HepG2 (cell line): Measurements from ENCODE around the gene KRTAP12-2. TPM values are rescaled to one million over a fixed set of nuclear protein-coding genes. Genes with fewer than 3 reads are reported as not detected.
A peak's percentile ranks its signal among the peaks of the same experiment; 100 is the strongest.

Experiments
- ATF7 ChIP-seq, 2 experiments: fragments of 450-650 bp in 1 of 2; sonication (generic) in 1 of 2; formaldehyde crosslinking in 1 of 2; IDR thresholded peaks; 2 replicates each; pipeline versions ENCODE4 v1.4.0 to v1.6.1; 2016 to 2020; ENCODE audit warnings: antibody characterized with exemption in 1 of 2, mild to moderate bottlenecking in 1 of 2, missing genetic modification reagents in 1 of 2
- CC2D1A ChIP-seq: sonication (generic); formaldehyde crosslinking; IDR thresholded peaks from 2 replicates; pipeline ENCODE4 v1.8.1; 2023; ENCODE audit warnings: mild to moderate bottlenecking, missing genetic modification reagents
- JUND ChIP-seq: sonication (generic); formaldehyde crosslinking; IDR thresholded peaks from 2 replicates; pipeline ENCODE4 v1.8.0; 2022; ENCODE audit warnings: mild to moderate bottlenecking, missing genetic modification reagents
- MIXL1 ChIP-seq: IDR thresholded peaks from 2 replicates; pipeline ENCODE4 v1.6.1; 2016
- MTF2 ChIP-seq: sonication (generic); formaldehyde crosslinking; IDR thresholded peaks from 2 replicates; pipeline ENCODE4 v1.5.0; 2020; ENCODE audit warnings: missing genetic modification reagents, borderline replicate concordance
- RARA ChIP-seq: IDR thresholded peaks from 2 replicates; pipeline ENCODE4 v1.6.1; 2016; ENCODE audit warnings: missing genetic modification reagents, missing compliant biosample characterization
- RBAK ChIP-seq: sonication (generic); formaldehyde crosslinking; IDR thresholded peaks from 2 replicates; pipeline ENCODE4 v1.5.1; 2020; ENCODE audit warnings: mild to moderate bottlenecking, missing genetic modification reagents
- SATB2 ChIP-seq: sonication (generic); formaldehyde crosslinking; IDR thresholded peaks from 2 replicates; pipeline ENCODE4 v1.5.0; 2020; ENCODE audit warnings: missing genetic modification reagents
- SIX1 ChIP-seq: sonication (generic); formaldehyde crosslinking; IDR thresholded peaks from 2 replicates; pipeline ENCODE4 v1.4.0; 2020; ENCODE audit warnings: missing genetic modification reagents, borderline replicate concordance
- THYN1 ChIP-seq: sonication (generic); formaldehyde crosslinking; IDR thresholded peaks from 2 replicates; pipeline ENCODE4 v1.8.1; 2023; ENCODE audit warnings: low read depth, mild to moderate bottlenecking, moderate library complexity, missing genetic modification reagents, borderline replicate concordance
- U2AF2 ChIP-seq: fragments of 200-400 bp; formaldehyde crosslinking; IDR thresholded peaks from 2 replicates; pipeline ENCODE4 v1.6.1; 2017; ENCODE audit warnings: low read depth, mild to moderate bottlenecking, low read length
- YEATS2 ChIP-seq: sonication (generic); formaldehyde crosslinking; IDR thresholded peaks from 2 replicates; pipeline ENCODE4 v1.4.0; 2020; ENCODE audit warnings: missing genetic modification reagents, borderline replicate concordance
- YEATS4 ChIP-seq: sonication (generic); formaldehyde crosslinking; IDR thresholded peaks from 2 replicates; pipeline ENCODE4 v1.4.0; 2020; ENCODE audit warnings: missing genetic modification reagents, borderline replicate concordance
- ZBTB2 ChIP-seq: sonication (generic); formaldehyde crosslinking; IDR thresholded peaks from 2 replicates; pipeline ENCODE4 v1.8.0; 2022; ENCODE audit warnings: low read depth, missing genetic modification reagents
- ZFYVE20 ChIP-seq: sonication (generic); formaldehyde crosslinking; IDR thresholded peaks from 2 replicates; pipeline ENCODE4 v1.8.0; 2023; ENCODE audit warnings: low read depth, mild to moderate bottlenecking, moderate library complexity, missing genetic modification reagents, borderline replicate concordance
- ZIK1 ChIP-seq: sonication (generic); formaldehyde crosslinking; IDR thresholded peaks from 2 replicates; pipeline ENCODE4 v1.5.0; 2020; ENCODE audit warnings: mild to moderate bottlenecking, low read depth, missing genetic modification reagents, borderline replicate concordance
- ZNF263 ChIP-seq: sonication (generic); formaldehyde crosslinking; IDR thresholded peaks from 2 replicates; pipeline ENCODE4 v1.4.0; 2020; ENCODE audit warnings: missing genetic modification reagents
- ZNF281 ChIP-seq: sonication (generic); formaldehyde crosslinking; IDR thresholded peaks from 2 replicates; pipeline ENCODE4 v1.4.0; 2020; ENCODE audit warnings: missing genetic modification reagents, borderline replicate concordance
- ZNF292 ChIP-seq: sonication (generic); formaldehyde crosslinking; IDR thresholded peaks from 2 replicates; pipeline ENCODE4 v1.8.1; 2022; ENCODE audit warnings: mild to moderate bottlenecking, low read depth, missing genetic modification reagents, borderline replicate concordance
- ZNF34 ChIP-seq: sonication (generic); formaldehyde crosslinking; IDR thresholded peaks from 2 replicates; pipeline ENCODE4 v1.4.0; 2020; ENCODE audit warnings: mild to moderate bottlenecking, missing genetic modification reagents, borderline replicate concordance
- ZNF674 ChIP-seq: sonication (generic); formaldehyde crosslinking; IDR thresholded peaks from 2 replicates; pipeline ENCODE4 v1.5.0; 2020; ENCODE audit warnings: low read depth, mild to moderate bottlenecking, missing genetic modification reagents
- ZNF781 ChIP-seq: sonication (generic); formaldehyde crosslinking; IDR thresholded peaks from 2 replicates; pipeline ENCODE4 v1.5.1; 2020; ENCODE audit warnings: borderline replicate concordance, mild to moderate bottlenecking, missing genetic modification reagents; ENCODE audit errors: not compliant biosample characterization
- ZUFSP ChIP-seq: sonication (generic); formaldehyde crosslinking; IDR thresholded peaks from 2 replicates; pipeline ENCODE4 v1.9.0; 2021; ENCODE audit warnings: missing genetic modification reagents, mild to moderate bottlenecking, borderline replicate concordance
- polyA plus RNA-seq, 8 experiments: library from polyadenylated mRNA; depleted of rRNA in 3 of 8; stranded (reverse) in 7 of 8; unstranded in 1 of 8; fragments of >200 nt; fragmentation: Illumina TruSeq in 4 of 8; extraction: Trizol in 4 of 8; gene quantifications; 2 replicates each; pipeline versions ENCODE4 v1.2.1 to v1.2.3, GENCODE V29; 2011 to 2016; ENCODE audit warnings: low read depth in 4 of 8, missing spikeins in 1 of 8, mixed read lengths in 1 of 8; ENCODE audit not compliant: insufficient read depth in 1 of 8
- total RNA-seq, 5 experiments: library from RNA; depleted of rRNA; stranded (reverse); fragments of >200 nt; fragmentation: Illumina TruSeq; extraction: Trizol; gene quantifications; 2 replicates each; pipeline ENCODE4 v1.2.3, GENCODE V29; 2016; ENCODE audit warnings: low read depth in 1 of 5

Gene KRTAP12-2
- total and polyA plus RNA-seq, 2 of the 13 experiments (the other 11 are each of a cell fraction or from before 2014, with no cell fraction given): not detected

GRCh38 chr21:44700101-44701022 is 33.6 kb upstream of the KRTAP12-2 start (continued):
- TF ChIP-seq ZUFSP (CRISPR knock-in tag) (no peak), ZNF781 (no peak), MTF2 (no peak), ZBTB2 (CRISPR knock-in tag) (no peak), YEATS2 (no peak; the same call in 1 of the 2 replicates), ZNF292 (CRISPR knock-in tag) (peak; percentile 54; the same call in 1 of the 2 replicates), YEATS4 (CRISPR knock-in tag) (peak; percentile 51; the same call in 1 of the 2 replicates), RBAK (CRISPR knock-in tag) (no peak), ZNF281 (no peak), ZFYVE20 (CRISPR knock-in tag) (no peak), ZNF34 (CRISPR knock-in tag) (no peak), MIXL1 (CRISPR knock-in tag) (peak; percentile 59; the same call in 1 of the 2 replicates), RARA (CRISPR knock-in tag) (peak; percentile 95), SIX1 (CRISPR knock-in tag) (no peak), ZNF263 (CRISPR knock-in tag) (no peak), ATF7 (IDR thresholded peaks at IDR 0.05) (no peak), ATF7 (CRISPR knock-in tag; IDR thresholded peaks at IDR 0.05) (no peak), SATB2 (CRISPR knock-in tag) (no peak), CC2D1A (CRISPR knock-in tag) (no peak), THYN1 (CRISPR knock-in tag) (no peak), ZNF674 (CRISPR knock-in tag) (no peak), ZIK1 (CRISPR knock-in tag) (no peak), JUND (CRISPR knock-in tag) (peak; percentile 46; the same call in 1 of the 2 replicates), U2AF2 (no peak)
